HepG2 (cell line): ENCODE results near the gene PRXL2B. TPM values are rescaled to one million over a fixed set of nuclear protein-coding genes. Genes with fewer than 3 reads are reported as not detected.

ENCODE experiments used
- BRCA1 ChIP-seq: sonication (generic); formaldehyde crosslinking; IDR thresholded peaks from 2 replicates; pipeline ENCODE4 v1.4.0; 2020; ENCODE audit warnings: missing genetic modification reagents
- CERS6 ChIP-seq: sonication (generic); formaldehyde crosslinking; IDR thresholded peaks from 2 replicates; pipeline ENCODE4 v1.5.0; 2020; ENCODE audit warnings: missing genetic modification reagents
- DR1 ChIP-seq: sonication (generic); formaldehyde crosslinking; IDR thresholded peaks from 2 replicates; pipeline ENCODE4 v1.8.0; 2021; ENCODE audit warnings: mild to moderate bottlenecking, missing genetic modification reagents, inconsistent platforms
- GPN1 ChIP-seq: sonication (generic); formaldehyde crosslinking; IDR thresholded peaks from 2 replicates; pipeline ENCODE4 v1.5.1; 2020; ENCODE audit warnings: missing genetic modification reagents, borderline replicate concordance
- KIAA2018 ChIP-seq: sonication (generic); formaldehyde crosslinking; IDR thresholded peaks from 2 replicates; pipeline ENCODE4 v1.5.0; 2020; ENCODE audit warnings: mild to moderate bottlenecking, missing genetic modification reagents, borderline replicate concordance
- MEIS2 ChIP-seq: sonication (generic); formaldehyde crosslinking; IDR thresholded peaks from 2 replicates; pipeline ENCODE4 v1.9.0; 2021; ENCODE audit warnings: mild to moderate bottlenecking, missing genetic modification reagents
- POGZ ChIP-seq: sonication (generic); formaldehyde crosslinking; IDR thresholded peaks from 2 replicates; pipeline ENCODE4 v1.4.0; 2020; ENCODE audit warnings: mild to moderate bottlenecking, missing genetic modification reagents
- SIX1 ChIP-seq: sonication (generic); formaldehyde crosslinking; IDR thresholded peaks from 2 replicates; pipeline ENCODE4 v1.4.0; 2020; ENCODE audit warnings: missing genetic modification reagents, borderline replicate concordance
- TCF7L2 ChIP-seq: IDR thresholded peaks from 2 replicates; pipeline ENCODE4 v1.6.1; 2011; ENCODE audit warnings: mild to moderate bottlenecking, low read depth, low read length, moderate library complexity
- ZBED4 ChIP-seq: sonication (generic); formaldehyde crosslinking; IDR thresholded peaks from 2 replicates; pipeline ENCODE4 v1.4.0; 2020; ENCODE audit warnings: missing genetic modification reagents, borderline replicate concordance
- ZNF337 ChIP-seq: sonication (generic); formaldehyde crosslinking; IDR thresholded peaks from 2 replicates; pipeline ENCODE4 v1.5.1; 2020; ENCODE audit warnings: missing genetic modification reagents, low read depth, mild to moderate bottlenecking, borderline replicate concordance
- ZNF34 ChIP-seq: sonication (generic); formaldehyde crosslinking; IDR thresholded peaks from 2 replicates; pipeline ENCODE4 v1.4.0; 2020; ENCODE audit warnings: mild to moderate bottlenecking, missing genetic modification reagents, borderline replicate concordance
- ZNF749 ChIP-seq: sonication (generic); formaldehyde crosslinking; IDR thresholded peaks from 2 replicates; pipeline ENCODE4 v1.8.0; 2022; ENCODE audit warnings: mild to moderate bottlenecking, missing genetic modification reagents, moderate library complexity, borderline replicate concordance
- ZSCAN30 ChIP-seq: sonication (generic); formaldehyde crosslinking; IDR thresholded peaks from 2 replicates; pipeline ENCODE4 v1.5.0; 2020; ENCODE audit warnings: mild to moderate bottlenecking, missing genetic modification reagents
- polyA plus RNA-seq, 8 experiments: library from polyadenylated mRNA; depleted of rRNA in 3 of 8; stranded (reverse) in 7 of 8; unstranded in 1 of 8; fragments of >200 nt; fragmentation: Illumina TruSeq in 4 of 8; extraction: Trizol in 4 of 8; gene quantifications; 2 replicates each; pipeline versions ENCODE4 v1.2.1 to v1.2.3, GENCODE V29; 2011 to 2016; ENCODE audit warnings: low read depth in 4 of 8, missing spikeins in 1 of 8, mixed read lengths in 1 of 8; ENCODE audit not compliant: insufficient read depth in 1 of 8
- total RNA-seq, 5 experiments: library from RNA; depleted of rRNA; stranded (reverse); fragments of >200 nt; fragmentation: Illumina TruSeq; extraction: Trizol; gene quantifications; 2 replicates each; pipeline ENCODE4 v1.2.3, GENCODE V29; 2016; ENCODE audit warnings: low read depth in 1 of 5

Gene PRXL2B
- total and polyA plus RNA-seq, 2 of the 13 experiments (the other 11 are each of a cell fraction or from before 2014, with no cell fraction given): 16.8 to 22.1 TPM

- TF ChIP-seq KIAA2018 (CRISPR knock-in tag) (no peak), BRCA1 (CRISPR knock-in tag) (no peak), ZNF34 (no peak), MEIS2 (CRISPR knock-in tag) (0 out of 2 replicates have a peak, but pooled peaks have one; percentile 7), ZNF337 (CRISPR knock-in tag) (no peak), ZNF749 (CRISPR knock-in tag) (no peak), TCF7L2 (no peak), GPN1 (CRISPR knock-in tag) (no peak), DR1 (CRISPR knock-in tag) (no peak), CERS6 (no peak), SIX1 (CRISPR knock-in tag) (peak; percentile 46; the same call in 1 of the 2 replicates), ZBED4 (CRISPR knock-in tag) (no peak), ZSCAN30 (no peak), POGZ (CRISPR knock-in tag) (peak; percentile 40; the same call in 1 of the 2 replicates)
These were observed 10.5 kb upstream of the PRXL2B start (continued) for GRCh38 chr1:2575801-2576663.
